Mesenchymal stem cell (in vitro differentiated cells and primary cell): ENCODE measurements around the gene SUPT20HL1.
A peak's percentile ranks its signal among the peaks of the same experiment; 100 is the strongest.

Experiments used
- DNase-seq: peaks from one replicate; pipeline ENCODE4 v3.0.0-alpha.2; 2013
- H2AFZ ChIP-seq: one replicate; pipeline ENCODE4 v1.6.1; 2013; ENCODE audit warnings: low read depth, mild to moderate bottlenecking, control low read depth, inconsistent platforms, low read length, moderate library complexity
- H2AK5ac ChIP-seq: 2 replicates; pipeline ENCODE4 v1.6.1; 2013; ENCODE audit warnings: low read length, moderate library complexity, mild to moderate bottlenecking, inconsistent platforms; ENCODE audit not compliant: severe bottlenecking
- H2BK120ac ChIP-seq: one replicate; pipeline ENCODE4 v1.6.1; 2013; ENCODE audit warnings: low read depth, mild to moderate bottlenecking, inconsistent platforms, low read length, moderate library complexity
- H2BK12ac ChIP-seq, 2 experiments: one replicate each; pipeline ENCODE4 v1.6.1; 2013; ENCODE audit warnings: inconsistent platforms in 2 of 2, low read length in 2 of 2, mild to moderate bottlenecking in 2 of 2, moderate library complexity in 2 of 2, control low read depth in 1 of 2
- H2BK15ac ChIP-seq: one replicate; pipeline ENCODE4 v1.6.1; 2013; ENCODE audit warnings: mild to moderate bottlenecking, low read depth, inconsistent platforms; ENCODE audit not compliant: poor library complexity, severe bottlenecking
- H2BK5ac ChIP-seq: 2 replicates; pipeline ENCODE4 v1.6.1; 2013; ENCODE audit warnings: low read depth, mild to moderate bottlenecking, low read length, control low read depth, inconsistent platforms; ENCODE audit not compliant: poor library complexity, severe bottlenecking
- H3K14ac ChIP-seq, 2 experiments: one replicate each; pipeline ENCODE4 v1.6.1; 2013; ENCODE audit warnings: inconsistent platforms in 2 of 2, low read length in 2 of 2, control low read depth in 1 of 2, mild to moderate bottlenecking in 1 of 2, moderate library complexity in 1 of 2
- H3K18ac ChIP-seq, 2 experiments: one replicate each; pipeline ENCODE4 v1.6.1; 2013; ENCODE audit warnings: inconsistent platforms in 2 of 2, low read length in 2 of 2, control low read depth in 1 of 2, low read depth in 1 of 2, mild to moderate bottlenecking in 1 of 2
- H3K23ac ChIP-seq, 2 experiments: one replicate each; pipeline ENCODE4 v1.6.1; 2013; ENCODE audit warnings: inconsistent platforms in 2 of 2, low read length in 2 of 2, mild to moderate bottlenecking in 2 of 2, moderate library complexity in 2 of 2, control low read depth in 1 of 2
- H3K27ac ChIP-seq: 2 replicates; pipeline ENCODE4 v1.5.1; 2013; ENCODE audit warnings: mild to moderate bottlenecking, moderate library complexity, low read length, control low read depth, inconsistent platforms; ENCODE audit not compliant: poor library complexity, severe bottlenecking
- H3K27me3 ChIP-seq, 2 experiments: 2 replicates each; pipeline versions ENCODE4 v1.6.1 to v1.7.0; 2013; ENCODE audit warnings: low read length in 2 of 2, mild to moderate bottlenecking in 2 of 2, moderate library complexity in 2 of 2, control low read depth in 1 of 2, inconsistent platforms in 1 of 2; ENCODE audit not compliant: control insufficient read depth in 1 of 2, insufficient read depth in 1 of 2
- H3K36me3 ChIP-seq, 2 experiments: 2 replicates each; pipeline versions ENCODE4 v1.6.1 to v1.7.0; 2013; ENCODE audit warnings: low read length in 2 of 2, control low read depth in 1 of 2, inconsistent platforms in 1 of 2, low read depth in 1 of 2, mild to moderate bottlenecking in 1 of 2; ENCODE audit not compliant: insufficient read depth in 2 of 2, control insufficient read depth in 1 of 2
- H3K4ac ChIP-seq, 2 experiments: one replicate each; pipeline ENCODE4 v1.6.1; 2013; ENCODE audit warnings: inconsistent platforms in 2 of 2, low read length in 2 of 2, mild to moderate bottlenecking in 2 of 2, moderate library complexity in 2 of 2, control low read depth in 1 of 2, low read depth in 1 of 2
- H3K4me1 ChIP-seq: 2 replicates; pipeline ENCODE4 v1.6.1; 2013; ENCODE audit warnings: low read depth, low read length, control low read depth; ENCODE audit not compliant: control insufficient read depth, insufficient read depth
- H3K4me2 ChIP-seq: 2 replicates; pipeline ENCODE4 v1.6.1; 2013; ENCODE audit warnings: low read length, mild to moderate bottlenecking, inconsistent platforms; ENCODE audit not compliant: poor library complexity, severe bottlenecking
- H3K4me3 ChIP-seq, 2 experiments: 2 replicates each; pipeline versions ENCODE4 v1.5.1 to v1.7.0; 2013; ENCODE audit warnings: low read length in 2 of 2, mild to moderate bottlenecking in 2 of 2, control low read depth in 1 of 2, low read depth in 1 of 2; ENCODE audit not compliant: insufficient read depth in 1 of 2
- H3K79me1 ChIP-seq: replicated peaks from 2 replicates; pipeline ENCODE4 v1.6.1; 2013; ENCODE audit warnings: mild to moderate bottlenecking, control low read depth, low read length, inconsistent platforms; ENCODE audit not compliant: poor library complexity, severe bottlenecking
- H3K9ac ChIP-seq: 2 replicates; pipeline ENCODE4 v1.7.0; 2013; ENCODE audit warnings: mild to moderate bottlenecking, low read length, moderate library complexity
- H3K9me3 ChIP-seq: 2 replicates; pipeline ENCODE4 v1.7.0; 2013; ENCODE audit warnings: mild to moderate bottlenecking, low read length; ENCODE audit not compliant: control insufficient read depth
- H4K8ac ChIP-seq: one replicate; pipeline ENCODE4 v1.6.1; 2013; ENCODE audit warnings: inconsistent platforms, mild to moderate bottlenecking, low read length, moderate library complexity
- H4K91ac ChIP-seq: one replicate; pipeline ENCODE4 v1.6.1; 2013; ENCODE audit warnings: mild to moderate bottlenecking, low read length, inconsistent platforms
- WGBS: methylation state at CpG from one replicate; pipeline ENCODE4 v1.1.7; 2013; ENCODE audit warnings: mixed read lengths; 5-methylcytosine and 5-hydroxymethylcytosine counted together

Gene SUPT20HL1

GRCh38 chrX:24395775-24396174 is 35.3 kb downstream of the SUPT20HL1 start:
- 10% methylated on average over 3 of the region's 4 CpGs for WGBS
- no peaks in the 10 kb centered on the region for H3K79me1 ChIP-seq
- H3K4me3 ChIP-seq = no peak overlapping the region
- H3K9ac ChIP-seq = peak overlapping the region; percentile 50
- H2BK5ac ChIP-seq = no peak overlapping the region
- peak; percentile 71 for DNase-seq
- no peak overlapping the region for H3K27ac ChIP-seq
- H3K23ac ChIP-seq = no peak overlapping the region
- no peaks in the 10 kb centered on the region for H3K4me1 ChIP-seq
- H3K4ac ChIP-seq = no peak overlapping the region
- H2AFZ ChIP-seq = no peak overlapping the region
- no peak overlapping the region for H3K18ac ChIP-seq
- H2AK5ac ChIP-seq = no peak overlapping the region
- no peak overlapping the region for H4K8ac ChIP-seq
- H3K27me3 ChIP-seq = peaks cover 13 to 36% of the 10 kb centered on the region in 2 experiments
- H3K4me2 ChIP-seq = no peak overlapping the region
- no peak overlapping the region for H2BK15ac ChIP-seq
- no peaks in the 10 kb centered on the region for H3K36me3 ChIP-seq
- H4K91ac ChIP-seq = no peak overlapping the region
- H2BK120ac ChIP-seq = no peak overlapping the region
- no peaks in the 10 kb centered on the region for H3K9me3 ChIP-seq
- H2BK12ac ChIP-seq = no peak overlapping the region
- H3K14ac ChIP-seq = no peak overlapping the region

DNA sequence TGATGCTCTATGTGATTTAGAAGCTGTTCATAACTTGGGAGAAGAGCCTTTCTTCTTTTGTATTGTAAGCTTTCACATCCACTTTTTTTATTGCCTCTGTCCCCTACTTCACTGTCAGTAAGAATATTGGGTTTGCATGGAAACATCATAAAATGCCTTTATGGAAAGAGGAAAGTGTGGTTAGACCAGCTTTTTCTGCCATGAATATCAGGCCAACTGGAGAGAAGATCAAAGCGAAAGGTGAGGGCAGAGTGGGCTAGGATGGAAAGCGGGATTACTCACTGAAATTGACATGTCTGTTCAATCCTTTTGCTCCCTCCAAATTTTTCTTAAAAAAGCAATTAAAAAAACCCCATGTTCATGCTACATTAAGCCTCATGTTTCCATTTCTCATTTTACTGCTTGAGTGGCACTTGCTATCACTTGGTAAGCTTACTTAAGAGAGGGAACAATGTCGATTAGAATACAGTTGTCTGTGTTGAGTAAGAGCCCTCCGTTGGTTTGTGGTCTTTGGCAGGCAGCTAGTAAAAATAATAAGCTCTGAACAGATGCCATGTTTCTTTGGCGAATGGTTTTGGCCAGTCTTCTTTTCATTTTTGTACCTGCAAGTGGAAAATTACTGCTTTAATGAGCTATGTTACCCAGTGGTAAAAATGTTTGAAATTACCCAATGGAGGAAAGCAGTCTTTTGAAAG is 35.9 kb downstream of the SUPT20HL1 start:
- Histone ChIP-seq H2BK120ac (no peak overlapping the region), H2BK15ac (no peak overlapping the region), H3K23ac (no peak overlapping the region), H3K27me3 (peaks cover 13 to 42% of the 10 kb centered on the region in 2 experiments), H3K14ac (no peak overlapping the region), H2BK12ac (no peak overlapping the region), H3K4ac (no peak overlapping the region), H3K9me3 (no peaks in the 10 kb centered on the region), H3K18ac (no peak overlapping the region), H3K9ac (peak overlapping the region; percentile 50), H3K36me3 (no peaks in the 10 kb centered on the region), H3K4me3 (no peak overlapping the region), H2BK5ac (no peak overlapping the region), H2AK5ac (no peak overlapping the region), H3K79me1 (no peaks in the 10 kb centered on the region), H3K4me1 (no peaks in the 10 kb centered on the region), H3K4me2 (no peak overlapping the region), H2AFZ (no peak overlapping the region), H4K91ac (no peak overlapping the region), H4K8ac (no peak overlapping the region), H3K27ac (no peak overlapping the region)
- DNase-seq = no peak
- WGBS = 86% methylated on average over 5 of the region's 5 CpGs

- no peak overlapping the region for H3K23ac ChIP-seq
- no peak overlapping the region for H2BK5ac ChIP-seq
- H2BK15ac ChIP-seq = no peak overlapping the region
- no peak overlapping the region for H3K4me3 ChIP-seq
- H4K91ac ChIP-seq = no peak overlapping the region
- no peak overlapping the region for H2BK120ac ChIP-seq
- no peak overlapping the region for H2BK12ac ChIP-seq
- H2AFZ ChIP-seq = no peak overlapping the region
- H3K36me3 ChIP-seq = no peaks in the 10 kb centered on the region
- H3K18ac ChIP-seq = no peak overlapping the region
- H3K4me1 ChIP-seq = no peaks in the 10 kb centered on the region
- no peaks in the 10 kb centered on the region for H3K79me1 ChIP-seq
- no peak overlapping the region for H3K4me2 ChIP-seq
- H3K4ac ChIP-seq = no peak overlapping the region
- H3K27ac ChIP-seq = no peak overlapping the region
- no peak overlapping the region for H3K14ac ChIP-seq
- WGBS = no CpG with 5 or more reads among the region's 1 CpG
- peak overlapping the region; percentile 16 for H3K9ac ChIP-seq
- peaks cover 13 to 43% of the 10 kb centered on the region in 2 experiments for H3K27me3 ChIP-seq
- H2AK5ac ChIP-seq = no peak overlapping the region
- DNase-seq = no peak
- H3K9me3 ChIP-seq = no peaks in the 10 kb centered on the region
- no peak overlapping the region for H4K8ac ChIP-seq
These were observed 36.5 kb downstream of the SUPT20HL1 start for GRCh38 chrX:24396931-24397279.

DNA sequence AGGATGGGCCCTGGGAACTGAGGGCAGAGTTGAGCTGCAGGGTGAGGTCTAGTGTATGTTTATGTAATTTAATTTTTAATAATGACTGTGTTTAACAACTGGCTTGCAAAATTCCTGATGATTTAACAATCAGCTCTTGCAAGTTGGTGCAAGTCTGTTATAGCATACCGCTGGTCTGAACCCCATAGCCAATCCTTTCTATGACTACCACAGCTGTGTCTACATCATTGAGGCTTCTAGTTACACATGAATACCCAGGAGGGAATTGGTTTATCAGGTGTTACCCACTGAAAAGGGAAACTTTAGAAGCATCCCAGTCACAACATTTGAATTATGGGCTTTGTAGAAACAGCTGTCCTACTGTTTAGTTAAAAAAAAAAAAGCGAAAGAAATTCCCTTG is 38.3 kb downstream of the SUPT20HL1 start:
- H2BK5ac ChIP-seq = no peak overlapping the region
- H3K18ac ChIP-seq = no peak overlapping the region
- no peak overlapping the region for H3K4me3 ChIP-seq
- no peak overlapping the region for H3K4ac ChIP-seq
- peaks cover 4 to 34% of the 10 kb centered on the region in 2 experiments for H3K27me3 ChIP-seq
- H3K27ac ChIP-seq = no peak overlapping the region
- H2BK120ac ChIP-seq = no peak overlapping the region
- H4K91ac ChIP-seq = no peak overlapping the region
- no peak overlapping the region for H2BK15ac ChIP-seq
- H3K79me1 ChIP-seq = no peaks in the 10 kb centered on the region
- no peak overlapping the region for H3K9ac ChIP-seq
- no peak overlapping the region for H2AK5ac ChIP-seq
- no peak overlapping the region for H4K8ac ChIP-seq
- H2AFZ ChIP-seq = no peak overlapping the region
- H3K36me3 ChIP-seq = no peaks in the 10 kb centered on the region
- H3K4me2 ChIP-seq = no peak overlapping the region
- H3K9me3 ChIP-seq = no peaks in the 10 kb centered on the region
- no peaks in the 10 kb centered on the region for H3K4me1 ChIP-seq
- DNase-seq = no peak
- no CpG with 5 or more reads among the region's 2 CpGs for WGBS
- no peak overlapping the region for H3K23ac ChIP-seq
- no peak overlapping the region for H3K14ac ChIP-seq
- no peak overlapping the region for H2BK12ac ChIP-seq
